CD8-positive, alpha-beta memory T cell (primary cell): Measurements from ENCODE around the gene SOCS6. TPM values are rescaled to one million over a fixed set of nuclear protein-coding genes. Genes with fewer than 3 reads are reported as not detected.
"Not testable (repeated sequence)": the region's sequence is repeated elsewhere in the genome, so short reads cannot be mapped to it uniquely, and the experiment has no call there.

ENCODE experiments used
- CTCF ChIA-PET: fragments of 350-600 bp; sonication (Branson Sonifier 250); formaldehyde crosslinking; loops from one replicate; lab custom pipeline; 2021; ENCODE audit warnings: antibody characterized with exemption; lab: Charles Lee
- POLR2A ChIA-PET: fragments of 350-600 bp; sonication (Branson Sonifier 250); formaldehyde crosslinking; loops from one replicate; lab custom pipeline; 2021; ENCODE audit warnings: antibody characterized with exemption; lab: Charles Lee
- DNase-seq, 5 donors: peaks; one replicate each; pipeline versions ENCODE4 v3.0.0 to v3.0.0-alpha.2; 2020 to 2022; ENCODE audit warnings: mixed read lengths in 1 of 5
- H3K27ac ChIP-seq: one replicate; pipeline ENCODE4 v1.7.0; 2013; ENCODE audit warnings: low read depth, mild to moderate bottlenecking, low read length, moderate library complexity
- H3K27me3 ChIP-seq: 2 replicates; pipeline ENCODE4 v1.7.0; 2013; ENCODE audit warnings: low read length, mild to moderate bottlenecking; ENCODE audit not compliant: insufficient read depth, poor library complexity, severe bottlenecking
- H3K36me3 ChIP-seq: 2 replicates; pipeline ENCODE4 v1.7.0; 2013; ENCODE audit warnings: mild to moderate bottlenecking, low read length, moderate library complexity; ENCODE audit not compliant: insufficient read depth
- H3K4me1 ChIP-seq: 2 replicates; pipeline ENCODE4 v1.7.0; 2013; ENCODE audit warnings: mild to moderate bottlenecking, low read length, moderate library complexity; ENCODE audit not compliant: insufficient read depth
- H3K4me3 ChIP-seq: 2 replicates; pipeline ENCODE4 v1.7.0; 2013; ENCODE audit warnings: mild to moderate bottlenecking, low read length
- H3K9me3 ChIP-seq: 2 replicates; pipeline ENCODE4 v1.7.0; 2013; ENCODE audit warnings: mild to moderate bottlenecking, low read length
- H3K27ac Mint-ChIP-seq, 8 donors: one replicate each; pipeline ENCODE4 v1.8.0; 2020 to 2021; ENCODE audit warnings: mixed read lengths in 8 of 8, mild to moderate bottlenecking in 6 of 8, inconsistent platforms in 3 of 8, moderate library complexity in 3 of 8
- H3K27me3 Mint-ChIP-seq, 2 donors: one replicate each; pipeline ENCODE4 v1.8.0; 2020 to 2021; ENCODE audit warnings: mixed read lengths in 2 of 2, mild to moderate bottlenecking in 1 of 2, moderate library complexity in 1 of 2
- H3K36me3 Mint-ChIP-seq, 3 donors: one replicate each; pipeline ENCODE4 v1.8.0; 2020 to 2021; ENCODE audit warnings: mixed read lengths in 3 of 3, inconsistent platforms in 1 of 3, mild to moderate bottlenecking in 1 of 3
- H3K4me1 Mint-ChIP-seq, 3 donors: one replicate each; pipeline ENCODE4 v1.8.0; 2020 to 2021; ENCODE audit warnings: mixed read lengths in 3 of 3, inconsistent platforms in 1 of 3, mild to moderate bottlenecking in 1 of 3
- H3K4me3 Mint-ChIP-seq, 7 donors: one replicate each; pipeline ENCODE4 v1.8.0; 2020 to 2021; ENCODE audit warnings: mixed read lengths in 7 of 7, mild to moderate bottlenecking in 6 of 7, moderate library complexity in 4 of 7, inconsistent platforms in 2 of 7
- H3K9me3 Mint-ChIP-seq, 5 donors: one replicate each; pipeline ENCODE4 v1.8.0; 2020 to 2022; ENCODE audit warnings: mixed read lengths in 5 of 5, mild to moderate bottlenecking in 3 of 5, moderate library complexity in 2 of 5, inconsistent platforms in 1 of 5
- polyA plus RNA-seq: library from polyadenylated mRNA; unstranded; fragments of 300-500 nt; fragmentation: Illumina TruSeq; gene quantifications from one replicate; pipeline ENCODE4 v1.2.3, GENCODE V29; 2021
- total RNA-seq, 2 experiments: library from RNA; stranded (reverse); gene quantifications; one replicate each; pipeline ENCODE4 v1.2.3, GENCODE V29; 2021

SOCS6 gene
- total and polyA plus RNA-seq, 3 experiments from 2014 or later = 0.25 to 1.2 (median 1.0) TPM

- no peak for DNase-seq
- H3K9me3 Mint-ChIP-seq = peaks cover 0 to 2% (median 0%) of the 10 kb centered on the region in 5 donors
- Histone ChIP-seq H3K4me3 (no peak overlapping the region), H3K27me3 (no peaks in the 10 kb centered on the region), H3K36me3 (no peaks in the 10 kb centered on the region), H3K4me1 (no peaks in the 10 kb centered on the region), H3K27ac (no peak overlapping the region), H3K9me3 (no peaks in the 10 kb centered on the region)
- no peak overlapping the region for H3K27ac Mint-ChIP-seq
- CTCF ChIA-PET = no interaction called here
- H3K4me1 Mint-ChIP-seq = no peaks in the 10 kb centered on the region
- H3K4me3 Mint-ChIP-seq = no peak overlapping the region
- POLR2A ChIA-PET = no interaction called here
- H3K36me3 Mint-ChIP-seq = no peaks in the 10 kb centered on the region
- peaks cover 0 to 4% of the 10 kb centered on the region in 2 donors for H3K27me3 Mint-ChIP-seq
These were observed 75.0 kb downstream of the SOCS6 start for GRCh38 chr18:70363861-70364260.

GRCh38 chr18:70365361-70365760 is 76.5 kb downstream of the SOCS6 start:
- Histone ChIP-seq H3K27me3 (no peaks in the 10 kb centered on the region), H3K4me1 (no peaks in the 10 kb centered on the region), H3K4me3 (no peak overlapping the region), H3K9me3 (no peaks in the 10 kb centered on the region), H3K36me3 (no peaks in the 10 kb centered on the region), H3K27ac (no peak overlapping the region)
- Mint-ChIP-seq H3K9me3 (peaks cover 0 to 2% (median 0%) of the 10 kb centered on the region in 5 donors), H3K36me3 (no peaks in the 10 kb centered on the region), H3K4me1 (no peaks in the 10 kb centered on the region), H3K4me3 (no peak overlapping the region), H3K27ac (no peak overlapping the region), H3K27me3 (peaks cover 2 to 10% of the 10 kb centered on the region in 2 donors)
- CTCF ChIA-PET = no interaction called here
- DNase-seq = no peak
- POLR2A ChIA-PET = no interaction called here

GRCh38 chr18:70366174-70366573 is 77.3 kb downstream of the SOCS6 start:
- CTCF ChIA-PET = no interaction called here
- Mint-ChIP-seq H3K9me3 (peaks cover 0 to 2% (median 0%) of the 10 kb centered on the region in 5 donors), H3K4me1 (no peaks in the 10 kb centered on the region), H3K27me3 (peaks cover 2 to 13% of the 10 kb centered on the region in 2 donors), H3K36me3 (no peaks in the 10 kb centered on the region), H3K4me3 (no peak overlapping the region), H3K27ac (peak overlapping the region in 1 of 8 donors; percentile 48)
- Histone ChIP-seq H3K9me3 (no peaks in the 10 kb centered on the region), H3K36me3 (no peaks in the 10 kb centered on the region), H3K27me3 (no peaks in the 10 kb centered on the region), H3K4me3 (no peak overlapping the region), H3K27ac (no peak overlapping the region), H3K4me1 (no peaks in the 10 kb centered on the region)
- DNase-seq = no peak
- POLR2A ChIA-PET = no interaction called here

GRCh38 chr18:70366670-70367069 is 77.8 kb downstream of the SOCS6 start:
- H3K27me3 Mint-ChIP-seq = peaks cover 2 to 13% of the 10 kb centered on the region in 2 donors
- Histone ChIP-seq H3K4me1 (no peaks in the 10 kb centered on the region), H3K27ac (no peak overlapping the region), H3K4me3 (no peak overlapping the region), H3K36me3 (no peaks in the 10 kb centered on the region), H3K27me3 (no peaks in the 10 kb centered on the region), H3K9me3 (no peaks in the 10 kb centered on the region)
- no peak overlapping the region for H3K4me3 Mint-ChIP-seq
- no peaks in the 10 kb centered on the region for H3K4me1 Mint-ChIP-seq
- H3K27ac Mint-ChIP-seq = no peak overlapping the region
- CTCF ChIA-PET = no interaction called here
- POLR2A ChIA-PET = no interaction called here
- H3K36me3 Mint-ChIP-seq = no peaks in the 10 kb centered on the region
- H3K9me3 Mint-ChIP-seq = peaks cover 0 to 2% (median 0%) of the 10 kb centered on the region in 5 donors
- DNase-seq = no peak

GRCh38 chr18:70367344-70367743 is 78.5 kb downstream of the SOCS6 start:
- POLR2A ChIA-PET, H3K9me3 ChIP-seq, H3K27me3 ChIP-seq, H3K4me3 ChIP-seq, H3K4me1 ChIP-seq, H3K9me3 Mint-ChIP-seq, H3K27ac ChIP-seq, H3K4me1 Mint-ChIP-seq, H3K36me3 ChIP-seq, H3K4me3 Mint-ChIP-seq, CTCF ChIA-PET, H3K27ac Mint-ChIP-seq, DNase-seq, H3K36me3 Mint-ChIP-seq: not testable (repeated sequence)
- peaks cover 2 to 13% of the 10 kb centered on the region in 2 donors for H3K27me3 Mint-ChIP-seq

- Histone ChIP-seq H3K4me3 (no peak overlapping the region), H3K4me1 (no peaks in the 10 kb centered on the region), H3K36me3 (no peaks in the 10 kb centered on the region), H3K9me3 (no peaks in the 10 kb centered on the region), H3K27ac (no peak overlapping the region), H3K27me3 (no peaks in the 10 kb centered on the region)
- no peaks in the 10 kb centered on the region for H3K4me1 Mint-ChIP-seq
- DNase-seq = no peak
- H3K9me3 Mint-ChIP-seq = no peaks in the 10 kb centered on the region
- ChIA-PET CTCF (no interaction called here), POLR2A (no interaction called here)
- H3K36me3 Mint-ChIP-seq = no peaks in the 10 kb centered on the region
- H3K27me3 Mint-ChIP-seq = peaks cover 2 to 13% of the 10 kb centered on the region in 2 donors
- no peak overlapping the region for H3K4me3 Mint-ChIP-seq
- H3K27ac Mint-ChIP-seq = no peak overlapping the region
These were observed 80.1 kb downstream of the SOCS6 start for GRCh38 chr18:70368903-70369302.

- Mint-ChIP-seq H3K36me3 (no peaks in the 10 kb centered on the region), H3K27ac (no peak overlapping the region), H3K4me1 (no peaks in the 10 kb centered on the region), H3K27me3 (peaks cover 2 to 13% of the 10 kb centered on the region in 2 donors), H3K4me3 (no peak overlapping the region), H3K9me3 (no peaks in the 10 kb centered on the region)
- Histone ChIP-seq H3K27me3 (no peaks in the 10 kb centered on the region), H3K4me1 (no peaks in the 10 kb centered on the region), H3K9me3 (no peaks in the 10 kb centered on the region), H3K27ac (no peak overlapping the region), H3K36me3 (no peaks in the 10 kb centered on the region), H3K4me3 (no peak overlapping the region)
- ChIA-PET POLR2A (no interaction called here), CTCF (no interaction called here)
- DNase-seq = no peak
These were observed 82.2 kb downstream of the SOCS6 start for GRCh38 chr18:70370762-70371733.

GRCh38 chr18:70371908-70372307 is 83.1 kb downstream of the SOCS6 start:
- no peaks in the 10 kb centered on the region for H3K36me3 Mint-ChIP-seq
- no peak overlapping the region for H3K27ac ChIP-seq
- H3K4me3 Mint-ChIP-seq = no peak overlapping the region
- H3K9me3 Mint-ChIP-seq = no peaks in the 10 kb centered on the region
- H3K27me3 ChIP-seq = no peaks in the 10 kb centered on the region
- no peaks in the 10 kb centered on the region for H3K36me3 ChIP-seq
- peaks cover 3 to 13% of the 10 kb centered on the region in 2 donors for H3K27me3 Mint-ChIP-seq
- no peak overlapping the region for H3K27ac Mint-ChIP-seq
- DNase-seq = no peak
- ChIA-PET POLR2A (no interaction called here), CTCF (no interaction called here)
- H3K4me3 ChIP-seq = no peak overlapping the region
- H3K9me3 ChIP-seq = no peaks in the 10 kb centered on the region
- H3K4me1 Mint-ChIP-seq = no peaks in the 10 kb centered on the region
- no peaks in the 10 kb centered on the region for H3K4me1 ChIP-seq
